Caco-2 (cell line): Measurements from ENCODE around the gene PDIA2. TPM values are rescaled to one million over a fixed set of nuclear protein-coding genes. Genes with fewer than 3 reads are reported as not detected.

ENCODE experiments used
- Bru-seq: library from RNA; stranded (reverse); fragments of 400-500 nt; gene quantifications from one replicate; lab custom pipeline; 2021; lab: Mats Ljungman, UMichigan
- BruChase-seq, 2 experiments: library from RNA; stranded (reverse); fragments of 400-500 nt; gene quantifications; one replicate each; lab custom pipeline; 2021; lab: Mats Ljungman, UMichigan
- BruUV-seq: library from RNA; stranded (reverse); fragments of 400-500 nt; replicated peaks from 2 replicates; lab custom pipeline; 2021; lab: Mats Ljungman, UMichigan
- CTCF ChIA-PET: fragments of 300-600 bp; sonication (Branson Sonifier 250); formaldehyde crosslinking; loops from one replicate; lab custom pipeline; 2022; ENCODE audit warnings: antibody characterized with exemption; lab: Charles Lee
- POLR2A ChIA-PET: fragments of 300-600 bp; sonication (Branson Sonifier 250); formaldehyde crosslinking; loops from one replicate; lab custom pipeline; 2022; ENCODE audit warnings: antibody characterized with exemption; lab: Charles Lee
- DNase-seq, 2 experiments: peaks; one replicate each; pipeline versions ENCODE4 v3.0.0 to v3.0.0-alpha.2; 2020 to 2022
- H3K27me3 ChIP-seq: replicated peaks from 2 replicates; pipeline ENCODE4 v1.6.0; 2011; ENCODE audit warnings: low read length; ENCODE audit not compliant: control insufficient read depth, insufficient read depth
- H3K36me3 ChIP-seq: 2 replicates; pipeline ENCODE4 v1.5.1; 2011; ENCODE audit warnings: low read length; ENCODE audit not compliant: control insufficient read depth, insufficient read depth
- H3K4me1 ChIP-seq: fragments of 250-450 bp; sonication (Bioruptor Pico); 2 replicates; pipeline ENCODE4 v1.5.1; 2020; ENCODE audit warnings: mild to moderate bottlenecking
- H3K4me3 ChIP-seq: 2 replicates; pipeline ENCODE4 v1.5.1; 2011; ENCODE audit warnings: low read depth, mild to moderate bottlenecking, control low read depth, low read length
- H3K9me3 ChIP-seq: fragments of 250-450 bp; sonication (Bioruptor Pico); 2 replicates; pipeline ENCODE4 v1.5.1; 2020; ENCODE audit warnings: mild to moderate bottlenecking, moderate library complexity
- H3K27ac Mint-ChIP-seq: one replicate; pipeline ENCODE4 v1.8.0; 2022; ENCODE audit warnings: mixed read lengths; ENCODE audit not compliant: unreplicated experiment
- H3K27me3 Mint-ChIP-seq: one replicate; pipeline ENCODE4 v1.8.0; 2022; ENCODE audit warnings: mixed read lengths; ENCODE audit not compliant: insufficient read depth, unreplicated experiment
- H3K36me3 Mint-ChIP-seq: one replicate; pipeline ENCODE4 v1.8.0; 2022; ENCODE audit warnings: mild to moderate bottlenecking, mixed read lengths; ENCODE audit not compliant: insufficient read depth, unreplicated experiment
- H3K4me1 Mint-ChIP-seq: one replicate; pipeline ENCODE4 v1.8.0; 2022; ENCODE audit warnings: low read depth, mixed read lengths; ENCODE audit not compliant: unreplicated experiment
- H3K4me3 Mint-ChIP-seq: one replicate; pipeline ENCODE4 v1.8.0; 2022; ENCODE audit warnings: mild to moderate bottlenecking, moderate library complexity, mixed read lengths; ENCODE audit not compliant: unreplicated experiment
- H3K9me3 Mint-ChIP-seq: one replicate; pipeline ENCODE4 v1.8.0; 2022; ENCODE audit warnings: mixed read lengths; ENCODE audit not compliant: unreplicated experiment
- CTCF ChIP-seq, 2 experiments: fragments of 200-600 bp in 1 of 2; IDR thresholded peaks; 1 replicate in 1 of 2; 2 replicates in 1 of 2; pipeline versions ENCODE4 v1.5.1 to v1.8.0; 2011 to 2022; ENCODE audit warnings: antibody characterized with exemption in 1 of 2, control low read depth in 1 of 2, inconsistent platforms in 1 of 2, low read depth in 1 of 2, low read length in 1 of 2, mild to moderate bottlenecking in 1 of 2, moderate library complexity in 1 of 2; ENCODE audit not compliant: insufficient read depth in 1 of 2, severe bottlenecking in 1 of 2, unreplicated experiment in 1 of 2
- intact Hi-C: fragments of 100-400 bp; cut with micrococcal nuclease; formaldehyde crosslinking; loops from one replicate; pipeline ENCODE4 v1.10.0; 2022; ENCODE audit not compliant: unreplicated experiment
- long read RNA-seq: library from polyadenylated mRNA; stranded (forward); transcript quantifications from one replicate; pipeline ENCODE4 v2.0.0, GENCODE V29; 2022
- total RNA-seq: library from RNA; stranded (reverse); gene quantifications from 2 replicates; pipeline ENCODE4 v1.2.3, GENCODE V29; 2022

Gene PDIA2
- total RNA-seq = 0.28 and 0.41 TPM in 2 replicates
- percentile 12 among the genes with signal in this experiment for Bru-seq, nascent RNA
- percentile 13 among the genes with signal in this experiment for BruChase-seq, experiment 1, labeled RNA remaining after a 2-hour chase
- BruChase-seq, experiment 2, labeled RNA remaining after a 6-hour chase = percentile 14 among the genes with signal in this experiment
- long read RNA-seq = 0 reads

GRCh38 chr16:283033-283805 is at the start of gene PDIA2:
Gene PDIA2 (plus strand): TSS chr16:283164. CDS start chr16:283170, 6 bp downstream.
- Mint-ChIP-seq H3K9me3 (no peaks in the 10 kb centered on the region), H3K27ac (no peak within 1 kb of the TSS), H3K4me3 (no peak within 1 kb of the TSS), H3K27me3 (no peaks in the 10 kb centered on the region), H3K4me1 (no peaks in the 10 kb centered on the region), H3K36me3 (peaks cover 36% of the 10 kb centered on the region)
- intact Hi-C loops = no loop called here
- POLR2A ChIA-PET = interaction anchor here (0.7 kb wide), 1 partner anchor 19 kb away, joined by 9 read pairs; no protein-coding TSS in a partner anchor
- TF ChIP-seq CTCF (IDR thresholded peaks at IDR 0.05; ENCODE audit: insufficient read depth in 1 of 2, low read depth in 1 of 2, low read length in 1 of 2, severe bottlenecking in 1 of 2, unreplicated experiment in 1 of 2) = no peak
- no peak for DNase-seq
- H3K4me3 ChIP-seq = no peak within 1 kb of the TSS
- CTCF ChIA-PET = no interaction called here
- no TSS peak for BruUV-seq
- H3K36me3 ChIP-seq = no peaks in the 10 kb centered on the region; the same call in 1 of the 2 replicates
- H3K9me3 ChIP-seq = no peaks in the 10 kb centered on the region
- no peaks in the 10 kb centered on the region; the same call in 1 of the 2 replicates for H3K27me3 ChIP-seq
- no peaks in the 10 kb centered on the region for H3K4me1 ChIP-seq

GRCh38 chr16:234468-235305 is 48.3 kb upstream of the PDIA2 start, which contains the start of gene FAM234A:
Gene FAM234A (plus strand): TSS chr16:234821. CDS start chr16:254414, 19,593 bp downstream.
- H3K4me1 ChIP-seq = no peaks in the 10 kb centered on the region
- ChIA-PET CTCF (interaction anchor here (0.8 to 1.5 kb wide), 3 partner anchors 118 to 133 kb away, joined by 4 to 6 read pairs (median 5); no protein-coding TSS in a partner anchor), POLR2A (interaction anchor here (0.6 to 1.0 kb wide), 4 partner anchors 18 to 356 kb away, joined by 5 to 19 read pairs (median 9); partner anchors contain the start of gene AXIN1)
- no peaks in the 10 kb centered on the region for H3K36me3 ChIP-seq
- no peaks in the 10 kb centered on the region for H3K4me1 Mint-ChIP-seq
- peaks cover 11% of the 10 kb centered on the region for H3K36me3 Mint-ChIP-seq
- no peaks in the 10 kb centered on the region for H3K9me3 Mint-ChIP-seq
- BruUV-seq = no TSS peak
- H3K27me3 Mint-ChIP-seq = no peaks in the 10 kb centered on the region
- peak within 1 kb of the TSS; percentile 53 for H3K4me3 ChIP-seq
- peak within 1 kb of the TSS; percentile 76 for H3K4me3 Mint-ChIP-seq
- no peaks in the 10 kb centered on the region for H3K27me3 ChIP-seq
- intact Hi-C loops = no loop called here
- TF ChIP-seq CTCF (IDR thresholded peaks at IDR 0.05; ENCODE audit: insufficient read depth in 1 of 2, low read depth in 1 of 2, low read length in 1 of 2, severe bottlenecking in 1 of 2, unreplicated experiment in 1 of 2) = peak; percentile 41 to 43
- H3K27ac Mint-ChIP-seq = peak within 1 kb of the TSS; percentile 92
- DNase-seq = peak; percentile 93 to 96
- H3K9me3 ChIP-seq = no peaks in the 10 kb centered on the region
